Neural cell (in vitro differentiated cells): Measurements from ENCODE around the gene AMY2B. TPM values are rescaled to one million over a fixed set of nuclear protein-coding genes. Genes with fewer than 3 reads are reported as not detected.

Experiments
- H2AFZ ChIP-seq: fragments of 200-600, 300-800 bp; sonication (generic), shearing (Covaris generic); 2 replicates; pipeline ENCODE4 v1.6.0; 2014; ENCODE audit warnings: low read depth, mild to moderate bottlenecking, antibody characterized with exemption, low read length, moderate library complexity
- H3F3A ChIP-seq: fragments of 200-600 bp; shearing (Covaris generic); 2 replicates; pipeline ENCODE4 v1.6.1; 2016; ENCODE audit warnings: mild to moderate bottlenecking, moderate library complexity, mixed read lengths, antibody characterized with exemption, low read length; ENCODE audit not compliant: insufficient read depth, poor library complexity, severe bottlenecking
- H3K27ac ChIP-seq: fragments of 200-600, 300-800 bp; sonication (generic), shearing (Covaris generic); 2 replicates; pipeline ENCODE4 v1.5.1; 2014; ENCODE audit warnings: mild to moderate bottlenecking, low read length, moderate library complexity
- H3K27me3 ChIP-seq: fragments of 300-800, 200-600 bp; sonication (generic), shearing (Covaris generic); 2 replicates; pipeline ENCODE4 v1.6.0; 2014; ENCODE audit warnings: mild to moderate bottlenecking, low read depth, low read length, moderate library complexity; ENCODE audit not compliant: insufficient read depth
- H3K36me3 ChIP-seq: fragments of 300-800, 200-600 bp; sonication (generic), shearing (Covaris generic); 2 replicates; pipeline ENCODE4 v1.5.1; 2014; ENCODE audit warnings: mild to moderate bottlenecking, antibody characterized with exemption, low read length, moderate library complexity; ENCODE audit not compliant: insufficient read depth
- H3K4me2 ChIP-seq: fragments of 300-800, 200-600 bp; sonication (generic), shearing (Covaris generic); 2 replicates; pipeline ENCODE4 v1.6.0; 2014; ENCODE audit warnings: mild to moderate bottlenecking, low read length
- H3K4me3 ChIP-seq: fragments of 300-800, 200-600 bp; sonication (generic), shearing (Covaris generic); 2 replicates; pipeline ENCODE4 v1.5.1; 2014; ENCODE audit warnings: mild to moderate bottlenecking, low read length, moderate library complexity
- H3K79me2 ChIP-seq: fragments of 200-600 bp; shearing (Covaris generic); replicated peaks from 2 replicates; pipeline ENCODE4 v1.6.0; 2014; ENCODE audit warnings: mild to moderate bottlenecking, low read length, moderate library complexity; ENCODE audit not compliant: insufficient read depth
- H3K9ac ChIP-seq: fragments of 300-800, 200-600 bp; sonication (generic), shearing (Covaris generic); 2 replicates; pipeline ENCODE4 v1.6.1; 2016; ENCODE audit warnings: mild to moderate bottlenecking, low read length, mixed read lengths
- H3K9me2 ChIP-seq: fragments of 200-600 bp; shearing (Covaris generic); 2 replicates; pipeline ENCODE4 v1.6.1; 2016; ENCODE audit warnings: mild to moderate bottlenecking, low read length, mixed read lengths; ENCODE audit not compliant: insufficient read depth
- H3K9me3 ChIP-seq: fragments of 200-600, 300-800 bp; sonication (generic), shearing (Covaris generic); 2 replicates; pipeline ENCODE4 v1.6.1; 2016; ENCODE audit warnings: mild to moderate bottlenecking, mixed run types, low read length, moderate library complexity, mixed read lengths
- H4K20me1 ChIP-seq: fragments of 200-600 bp; shearing (Covaris generic); 2 replicates; pipeline ENCODE4 v1.6.1; 2016; ENCODE audit warnings: mild to moderate bottlenecking, mixed run types; ENCODE audit not compliant: insufficient read depth
- MXI1 ChIP-seq: fragments of 450-650 bp; conservative IDR thresholded peaks from 2 replicates; pipeline ENCODE4 v1.6.1; 2014; ENCODE audit warnings: antibody characterized with exemption, mild to moderate bottlenecking; ENCODE audit not compliant: poor library complexity, severe bottlenecking
- POLR2AphosphoS5 ChIP-seq: IDR thresholded peaks from 2 replicates; pipeline ENCODE4 v1.6.1; 2012
- RAD21 ChIP-seq: fragments of 450-650 bp; conservative IDR thresholded peaks from 2 replicates; pipeline ENCODE4 v1.6.1; 2014; ENCODE audit warnings: antibody characterized with exemption, mild to moderate bottlenecking, moderate library complexity
- polyA plus RNA-seq: library from polyadenylated mRNA; depleted of rRNA; stranded (reverse); fragments of >200 nt; gene quantifications from 2 replicates; pipeline ENCODE4 v1.2.3, GENCODE V29; 2014
- TF ChIP-seq, protein P1 (sequence below): fragments of 450-650 bp; IDR thresholded peaks from 2 replicates; pipeline ENCODE4 v1.5.1; 2014; ENCODE audit warnings: antibody characterized with exemption, mild to moderate bottlenecking, moderate library complexity; ENCODE audit not compliant: poor library complexity, severe bottlenecking

The AMY2B gene
- polyA plus RNA-seq, 1 donor from 2014 or later: 48.1 TPM

DNA sequence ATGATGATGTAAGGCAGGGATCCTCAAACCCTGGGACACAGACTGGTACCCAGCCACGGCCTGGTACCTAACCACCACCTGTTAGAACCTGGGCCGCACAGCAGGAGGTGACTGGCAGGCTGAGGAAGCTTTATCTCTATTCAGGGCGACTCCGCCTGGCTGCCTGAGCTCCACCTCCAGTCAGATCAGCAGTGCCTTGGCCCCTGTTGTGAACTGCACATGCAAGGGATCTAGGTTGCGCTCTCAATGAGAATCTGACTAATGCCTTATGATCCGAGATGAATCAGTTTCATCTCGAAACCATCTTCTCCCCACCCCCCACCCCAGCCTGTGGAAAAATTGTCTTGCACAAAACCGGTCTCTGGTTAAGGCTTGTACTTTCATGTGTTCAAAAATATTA is 41.6 kb upstream of the AMY2B start:
- Histone ChIP-seq H3K9me3 (no peaks in the 10 kb centered on the region), H4K20me1 (no peaks in the 10 kb centered on the region), H3K79me2 (peaks cover 45% of the 10 kb centered on the region), H3F3A (peaks cover 9% of the 10 kb centered on the region), H3K27me3 (no peaks in the 10 kb centered on the region), H3K4me2 (no peak overlapping the region), H3K9me2 (no peaks in the 10 kb centered on the region), H3K36me3 (peaks cover 9% of the 10 kb centered on the region), H3K27ac (no peak overlapping the region), H3K9ac (no peak overlapping the region), H2AFZ (no peak overlapping the region), H3K4me3 (no peak overlapping the region)
- TF ChIP-seq RAD21: no peak
- TF ChIP-seq, protein P1, sequence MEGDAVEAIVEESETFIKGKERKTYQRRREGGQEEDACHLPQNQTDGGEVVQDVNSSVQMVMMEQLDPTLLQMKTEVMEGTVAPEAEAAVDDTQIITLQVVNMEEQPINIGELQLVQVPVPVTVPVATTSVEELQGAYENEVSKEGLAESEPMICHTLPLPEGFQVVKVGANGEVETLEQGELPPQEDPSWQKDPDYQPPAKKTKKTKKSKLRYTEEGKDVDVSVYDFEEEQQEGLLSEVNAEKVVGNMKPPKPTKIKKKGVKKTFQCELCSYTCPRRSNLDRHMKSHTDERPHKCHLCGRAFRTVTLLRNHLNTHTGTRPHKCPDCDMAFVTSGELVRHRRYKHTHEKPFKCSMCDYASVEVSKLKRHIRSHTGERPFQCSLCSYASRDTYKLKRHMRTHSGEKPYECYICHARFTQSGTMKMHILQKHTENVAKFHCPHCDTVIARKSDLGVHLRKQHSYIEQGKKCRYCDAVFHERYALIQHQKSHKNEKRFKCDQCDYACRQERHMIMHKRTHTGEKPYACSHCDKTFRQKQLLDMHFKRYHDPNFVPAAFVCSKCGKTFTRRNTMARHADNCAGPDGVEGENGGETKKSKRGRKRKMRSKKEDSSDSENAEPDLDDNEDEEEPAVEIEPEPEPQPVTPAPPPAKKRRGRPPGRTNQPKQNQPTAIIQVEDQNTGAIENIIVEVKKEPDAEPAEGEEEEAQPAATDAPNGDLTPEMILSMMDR: no peak
- TF ChIP-seq MXI1: no peak

DNA sequence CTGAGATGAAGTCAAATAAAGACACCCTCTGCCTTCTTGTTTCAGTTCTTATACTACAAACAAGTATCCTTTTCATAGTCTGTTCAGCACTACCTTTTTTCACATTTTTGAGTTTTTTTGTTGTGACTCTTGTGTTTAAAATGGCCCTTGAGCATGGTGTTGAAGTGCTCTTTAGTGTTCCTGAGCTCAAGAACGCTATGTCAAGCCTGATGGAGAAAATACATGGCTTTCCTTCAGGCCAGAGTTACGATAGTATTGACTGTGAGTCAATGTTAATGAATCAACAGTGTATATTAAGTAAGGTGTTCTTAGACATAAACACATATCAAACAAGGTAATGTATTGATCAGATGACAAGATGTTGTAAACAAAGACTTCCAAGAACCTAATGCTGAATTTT is 33.2 kb upstream of the AMY2B start:
- no peaks in the 10 kb centered on the region for H3F3A ChIP-seq
- peaks cover under 1% of the 10 kb centered on the region for H3K79me2 ChIP-seq
- no peak for TF ChIP-seq POLR2AphosphoS5
- no peaks in the 10 kb centered on the region for H3K9me2 ChIP-seq
- no peak overlapping the region for H3K4me3 ChIP-seq
- no peak overlapping the region for H3K9ac ChIP-seq
- no peaks in the 10 kb centered on the region for H3K27me3 ChIP-seq
- peaks cover 20% of the 10 kb centered on the region for H3K36me3 ChIP-seq
- no peak overlapping the region for H3K27ac ChIP-seq
- no peak overlapping the region for H3K4me2 ChIP-seq
- H4K20me1 ChIP-seq: no peaks in the 10 kb centered on the region
- H3K9me3 ChIP-seq: no peaks in the 10 kb centered on the region
- H2AFZ ChIP-seq: no peak overlapping the region

DNA sequence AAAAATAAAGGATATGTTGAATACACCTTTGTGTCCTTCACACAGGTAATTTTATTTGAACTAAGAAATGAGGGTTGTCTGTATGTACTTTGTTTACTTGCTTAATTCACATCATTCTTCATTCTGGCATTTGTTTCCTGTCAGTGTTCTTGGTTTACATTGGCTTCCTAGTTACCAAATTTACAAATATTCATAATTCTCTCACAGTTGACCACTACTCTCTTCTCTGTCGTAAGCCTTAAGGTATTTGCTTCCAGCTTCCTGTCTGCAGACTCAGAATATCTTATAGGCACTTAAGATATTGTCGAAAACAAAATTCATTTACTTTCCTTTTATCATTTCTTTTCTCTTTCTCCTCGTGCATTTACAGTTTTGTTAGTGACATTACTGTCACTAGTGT is 30.0 kb upstream of the AMY2B start:
- Histone ChIP-seq H3K79me2 (no peaks in the 10 kb centered on the region), H3K9me2 (no peaks in the 10 kb centered on the region), H3K27me3 (no peaks in the 10 kb centered on the region), H3K4me3 (no peak overlapping the region), H4K20me1 (no peaks in the 10 kb centered on the region), H3F3A (no peaks in the 10 kb centered on the region), H3K4me2 (no peak overlapping the region), H3K27ac (no peak overlapping the region), H3K9me3 (no peaks in the 10 kb centered on the region), H3K36me3 (peaks cover 29% of the 10 kb centered on the region), H2AFZ (no peak overlapping the region), H3K9ac (no peak overlapping the region)
- no peak for TF ChIP-seq MXI1

DNA sequence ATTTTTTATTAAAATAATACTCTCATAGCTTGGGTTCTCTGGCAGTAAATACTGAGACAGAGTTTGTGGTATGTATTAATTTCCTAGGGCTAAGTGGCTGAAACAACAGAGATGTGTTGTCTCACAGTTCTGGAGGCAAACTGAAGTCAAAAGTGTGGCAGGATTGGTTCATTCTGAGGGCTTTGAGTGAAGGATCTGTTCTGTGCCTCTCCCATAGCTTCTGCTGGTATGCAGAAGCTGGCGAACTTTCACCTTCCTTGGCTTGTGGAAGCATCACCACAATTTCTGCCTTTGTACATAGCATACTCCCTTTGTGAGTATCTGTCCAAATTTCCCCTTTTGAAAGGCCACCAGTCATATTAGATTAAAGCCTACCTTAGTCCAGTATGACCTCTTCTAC is 24.9 kb upstream of the AMY2B start:
- TF ChIP-seq, protein P1: no peak
- no peak for TF ChIP-seq POLR2AphosphoS5

More for the DNA sequence above, 24.9 kb upstream of the AMY2B start:
- Histone ChIP-seq H3K27ac (no peak overlapping the region), H3K9me3 (no peaks in the 10 kb centered on the region), H4K20me1 (no peaks in the 10 kb centered on the region), H3K36me3 (peaks cover 19% of the 10 kb centered on the region), H3K79me2 (no peaks in the 10 kb centered on the region), H2AFZ (no peak overlapping the region), H3K4me3 (no peak overlapping the region), H3K27me3 (no peaks in the 10 kb centered on the region), H3F3A (no peaks in the 10 kb centered on the region), H3K9ac (no peak overlapping the region), H3K4me2 (no peak overlapping the region), H3K9me2 (no peaks in the 10 kb centered on the region)
